HG03097 (cell line): ENCODE data around the gene UCK1.
"Not testable (repeated sequence)": the region's sequence is repeated elsewhere in the genome, so short reads cannot be mapped to it uniquely, and the experiment has no call there.

Source experiments
- ATAC-seq: cut with Tn5 transposase; IDR thresholded peaks from one replicate; pipeline ENCODE4 v1.9.1; 2021; ENCODE audit not compliant: unreplicated experiment, low FRiP score

Gene UCK1

DNA sequence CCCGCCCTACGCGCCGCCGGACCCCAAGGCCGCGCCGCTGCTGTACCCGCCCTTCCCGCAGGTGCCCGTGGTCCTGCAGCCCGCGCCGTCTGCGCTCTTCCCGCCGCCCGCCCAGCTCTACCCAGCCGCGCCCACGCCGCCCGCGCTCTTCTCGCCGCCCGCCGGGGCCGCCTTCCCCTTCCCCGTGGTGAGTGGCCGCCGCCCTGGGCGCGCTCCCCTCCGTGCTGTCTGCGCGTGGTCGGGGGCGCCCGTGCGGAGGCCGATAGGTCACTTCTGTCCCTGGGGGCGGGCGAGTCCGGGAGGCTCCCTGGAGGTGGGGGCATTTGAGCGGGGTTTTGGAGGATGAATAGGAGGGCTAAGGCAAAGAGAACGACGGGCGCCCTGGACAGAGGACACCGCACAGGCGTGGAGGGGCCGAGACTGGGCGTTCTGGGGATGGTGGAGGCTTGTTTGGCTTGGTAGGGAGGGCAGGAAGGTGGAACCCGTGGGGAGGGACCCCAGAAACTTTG is 23.8 kb upstream of the UCK1 start:
- no peak for ATAC-seq

DNA sequence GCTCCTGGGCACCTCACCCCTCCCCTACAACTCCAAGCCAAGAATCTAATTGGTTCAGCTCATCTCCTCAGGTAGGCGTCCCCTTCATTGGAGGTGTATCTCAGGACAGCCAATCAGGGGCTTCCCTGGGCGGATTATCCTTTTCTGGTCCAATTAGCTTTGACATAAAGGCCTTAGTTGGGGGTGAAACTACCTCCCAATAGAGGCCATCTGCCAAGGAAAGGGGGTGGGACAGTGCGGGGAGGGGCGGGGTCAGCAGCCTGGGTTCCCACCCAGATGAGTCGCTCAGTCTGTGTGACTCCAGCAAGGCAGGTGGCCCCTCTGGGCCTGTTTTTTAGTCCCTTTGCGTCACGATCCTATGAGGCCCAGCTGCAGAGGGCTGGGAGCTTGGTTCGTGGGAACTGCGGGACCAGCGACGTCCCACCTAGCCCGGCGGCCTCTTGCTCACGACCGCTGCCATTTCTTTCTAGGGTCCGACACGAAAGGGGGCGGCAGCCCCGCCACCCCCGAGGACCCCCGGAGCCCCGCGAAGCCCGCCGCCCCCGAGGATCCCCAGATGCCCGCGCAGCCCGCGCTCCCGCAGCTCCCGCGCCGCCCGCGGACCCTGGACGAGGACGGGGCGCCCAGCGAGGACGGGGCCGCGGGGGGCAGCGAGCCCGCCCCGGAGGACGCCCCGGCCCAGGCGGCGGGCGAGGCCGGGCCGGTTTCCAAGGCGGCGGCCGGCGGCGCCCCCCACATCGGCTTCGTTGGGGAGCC is 23.2 kb upstream of the UCK1 start:
- ATAC-seq: no peak

DNA sequence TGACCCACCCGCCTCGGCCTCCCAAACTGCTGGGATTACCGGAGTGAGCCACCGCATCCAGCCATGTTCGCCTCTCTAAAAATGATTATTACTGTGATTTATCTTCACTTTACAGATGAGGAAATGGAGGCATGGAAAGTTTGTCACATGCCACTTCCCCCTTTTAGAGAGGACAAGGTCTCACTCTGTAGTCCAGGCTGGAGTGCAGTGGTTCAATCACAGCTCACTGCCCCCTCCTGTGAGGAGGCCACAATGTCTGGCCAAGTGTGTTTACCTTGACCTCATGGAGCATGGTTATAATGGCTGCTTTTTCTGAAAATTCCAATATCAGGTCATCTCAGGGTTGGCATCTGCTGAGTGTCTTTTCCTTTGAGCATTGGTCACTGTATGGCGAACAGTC is 21.0 kb upstream of the UCK1 start:
- ATAC-seq: no peak

DNA sequence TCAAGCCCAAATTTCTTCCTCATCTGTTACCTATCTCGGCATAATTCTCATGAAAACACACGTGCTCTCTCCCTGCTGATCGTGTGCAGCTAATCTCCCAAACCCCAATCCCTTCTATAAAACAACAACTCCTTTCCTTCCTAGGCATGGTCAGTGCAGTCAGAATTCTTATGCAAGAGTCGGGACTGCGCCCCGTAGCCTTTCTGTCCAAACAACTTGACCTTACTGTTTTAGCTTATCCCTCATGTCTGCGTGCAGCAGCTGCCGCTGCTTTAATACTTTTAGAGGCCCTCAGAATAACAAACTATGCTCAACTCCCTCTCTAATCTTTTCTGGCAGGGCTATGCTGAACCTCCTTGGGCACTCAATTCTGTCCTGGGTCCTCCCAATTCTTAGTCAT is 19.4 kb upstream of the UCK1 start:
- not testable (repeated sequence) for ATAC-seq

DNA sequence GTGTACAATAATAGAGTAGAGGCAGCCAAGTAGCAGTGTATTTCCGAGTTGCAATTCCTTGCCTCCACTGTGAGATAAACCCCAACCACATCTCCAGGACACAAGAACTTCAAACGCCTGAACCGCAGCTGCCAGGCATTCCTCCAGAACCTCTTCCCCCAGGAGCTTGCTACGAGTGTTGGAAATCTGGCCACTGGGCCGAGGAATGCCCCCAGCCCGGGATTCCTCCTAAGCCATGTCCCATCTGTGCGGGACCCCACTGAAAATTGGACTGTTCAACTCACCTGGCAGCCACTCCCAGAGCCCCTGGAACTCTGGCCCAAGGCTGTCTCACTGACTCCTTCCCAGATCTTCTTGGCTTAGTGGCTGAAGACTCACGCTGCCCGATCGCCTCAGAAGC is 18.1 kb upstream of the UCK1 start:
- ATAC-seq: not testable (repeated sequence)

DNA sequence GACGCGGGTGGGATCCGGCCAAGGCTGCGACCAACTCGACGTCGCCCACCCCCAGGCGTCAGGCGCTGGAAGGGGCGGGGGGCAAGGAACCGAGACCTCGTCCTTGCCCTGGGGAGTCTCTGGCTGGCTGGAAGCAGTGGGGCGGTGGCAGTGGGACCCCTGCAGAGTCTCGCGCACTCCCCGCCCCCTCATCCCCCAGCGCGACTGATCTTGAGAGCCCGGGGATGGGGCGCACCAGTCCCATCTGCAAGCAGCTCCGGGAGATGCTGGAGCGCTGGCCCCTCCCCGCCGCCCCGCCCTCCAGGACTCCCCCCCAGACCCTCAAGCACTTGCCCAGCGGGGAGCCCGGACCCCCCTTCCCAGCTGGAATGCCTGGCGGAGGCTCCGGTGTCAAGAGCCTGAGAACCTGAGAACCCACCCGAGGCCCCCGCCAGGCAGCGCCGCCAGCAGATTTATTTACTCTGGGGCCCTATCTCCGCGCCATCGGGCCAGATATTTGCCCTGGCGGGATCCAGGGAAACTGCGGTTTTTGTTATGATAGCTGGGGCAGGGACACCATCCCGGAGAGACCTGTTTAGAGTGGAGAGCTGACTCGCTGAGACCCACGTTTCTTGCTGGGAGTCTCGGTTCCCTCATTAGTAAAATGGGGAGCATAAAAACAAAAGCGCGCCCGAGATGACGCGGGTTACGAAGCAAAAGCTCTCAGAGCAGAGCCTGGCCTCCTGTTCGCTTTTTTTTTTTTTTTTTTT is 15.4 kb upstream of the UCK1 start:
- ATAC-seq: no peak

DNA sequence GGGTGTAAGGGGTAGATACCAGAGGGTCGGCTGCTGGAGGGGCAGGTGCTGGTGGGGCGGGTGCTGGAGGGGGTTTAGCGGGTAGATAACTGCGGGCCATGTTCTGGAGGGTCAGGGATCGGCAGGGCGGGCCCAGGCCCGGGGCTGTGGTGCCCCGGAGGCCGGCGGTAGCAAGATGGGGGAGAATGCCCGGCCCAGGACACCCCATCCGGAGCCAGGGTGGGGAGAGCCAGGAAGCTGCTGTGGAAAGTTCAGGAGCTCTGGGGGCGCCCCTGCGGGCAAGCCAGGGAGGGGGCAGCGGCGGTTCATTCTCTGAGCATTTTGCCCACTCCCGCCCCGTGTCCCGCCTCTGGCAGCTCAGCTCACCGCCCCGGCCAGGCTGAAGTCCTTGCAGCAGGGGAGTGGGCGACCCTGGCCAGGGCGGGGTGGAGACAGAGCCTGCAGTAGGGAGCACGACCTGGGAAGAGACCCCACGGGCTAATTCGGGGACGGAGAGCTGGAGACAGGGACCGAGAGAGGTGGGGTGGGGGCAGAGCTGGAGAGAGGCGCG is 14.8 kb upstream of the UCK1 start:
- ATAC-seq: no peak

DNA sequence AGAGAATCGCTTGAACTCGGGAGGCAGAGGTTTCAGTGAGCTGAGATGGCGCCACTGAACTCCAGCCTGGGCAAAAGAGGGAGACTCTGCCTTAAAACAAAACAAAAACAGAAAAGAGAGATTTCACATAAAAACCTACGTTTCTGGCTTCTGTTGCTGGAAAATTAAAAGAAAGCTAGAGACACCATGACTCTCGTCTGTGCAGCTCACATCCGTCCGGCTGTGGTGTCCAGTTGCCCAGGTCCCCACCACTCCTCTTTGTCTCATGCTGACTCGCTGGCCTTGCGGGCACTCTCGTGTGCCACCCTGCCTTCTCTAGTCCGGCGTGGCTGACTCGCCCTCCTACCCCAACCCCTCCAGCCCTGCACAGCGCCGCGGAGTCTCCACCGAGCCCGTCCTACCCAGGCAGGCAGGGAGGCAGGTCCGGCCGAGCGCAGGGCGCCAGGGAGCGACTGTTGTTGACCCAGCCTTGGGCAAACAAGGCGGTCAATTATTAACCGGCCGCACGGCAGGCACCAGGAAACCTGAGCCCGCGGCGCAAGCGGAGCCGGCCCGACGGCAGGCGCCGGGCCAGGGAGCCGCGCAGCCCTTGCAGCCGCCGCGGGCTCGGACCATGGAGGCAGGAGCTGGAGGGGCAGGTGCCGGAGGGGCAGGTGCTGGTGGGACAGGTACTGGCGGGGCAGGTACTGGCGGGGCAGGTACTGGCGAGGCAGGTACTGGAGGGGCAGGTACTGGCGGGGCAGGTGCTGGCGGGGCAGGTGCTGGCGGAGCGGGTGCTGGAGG is 14.1 kb upstream of the UCK1 start, which contains the start of gene PRRT1B:
Gene PRRT1B, plus strand, starts transcription at position 521 of the 783 bp plus-strand sequence. Its CDS starts 93 bp downstream, at position 614.
- no peak for ATAC-seq

DNA sequence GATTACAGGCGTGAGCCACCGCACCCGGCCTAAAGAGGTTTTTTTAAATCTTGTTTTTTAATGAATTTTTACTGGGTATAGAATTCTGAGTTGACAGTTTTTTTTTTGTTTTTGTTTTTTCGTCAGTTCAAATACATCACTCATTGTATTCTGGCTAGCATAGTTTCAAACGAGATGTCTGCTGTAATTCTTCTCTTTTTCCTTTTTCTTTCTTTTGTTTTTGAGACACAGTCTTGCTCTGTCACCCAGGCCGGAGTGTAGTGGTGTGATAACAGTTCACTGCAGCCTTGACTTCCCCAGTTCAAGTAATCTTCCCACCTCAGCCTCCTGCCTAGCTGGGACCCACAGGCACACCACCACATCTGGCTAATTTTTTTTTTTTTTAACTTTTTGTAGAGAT is 12.1 kb upstream of the UCK1 start:
- ATAC-seq: no peak

DNA sequence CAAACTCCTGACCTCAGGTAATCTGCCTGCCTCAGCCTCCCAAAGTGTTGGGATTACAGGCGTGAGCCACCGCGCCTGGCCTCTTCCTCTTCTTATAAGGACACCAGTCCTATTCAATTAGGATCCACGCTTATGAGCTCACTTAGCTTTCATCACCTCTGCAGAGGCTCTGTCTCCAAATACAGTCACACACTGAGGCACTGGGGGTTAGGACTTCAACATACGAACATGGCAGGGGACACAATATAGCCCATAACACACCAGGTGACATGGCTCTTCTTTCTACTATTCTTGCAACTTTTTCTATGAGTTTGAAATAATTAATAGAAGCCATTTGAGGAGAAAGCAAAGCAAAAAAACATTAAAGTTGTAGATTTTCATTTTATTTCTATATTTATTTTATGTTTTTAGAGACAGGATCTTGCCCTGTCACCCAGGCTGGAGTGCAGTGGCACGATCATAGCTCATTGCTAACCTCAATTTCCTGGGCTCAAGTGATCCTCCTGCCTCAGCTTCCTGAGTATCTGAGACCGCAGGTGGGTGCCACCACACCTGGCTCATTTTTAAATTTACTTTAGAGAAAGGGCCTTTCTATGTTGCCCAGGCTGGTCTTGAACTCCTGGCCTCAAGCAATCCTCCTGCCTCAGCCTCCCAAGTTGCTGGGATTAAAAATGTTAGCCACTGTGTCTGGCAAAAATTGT is 8.3 kb upstream of the UCK1 start:
- no peak for ATAC-seq

DNA sequence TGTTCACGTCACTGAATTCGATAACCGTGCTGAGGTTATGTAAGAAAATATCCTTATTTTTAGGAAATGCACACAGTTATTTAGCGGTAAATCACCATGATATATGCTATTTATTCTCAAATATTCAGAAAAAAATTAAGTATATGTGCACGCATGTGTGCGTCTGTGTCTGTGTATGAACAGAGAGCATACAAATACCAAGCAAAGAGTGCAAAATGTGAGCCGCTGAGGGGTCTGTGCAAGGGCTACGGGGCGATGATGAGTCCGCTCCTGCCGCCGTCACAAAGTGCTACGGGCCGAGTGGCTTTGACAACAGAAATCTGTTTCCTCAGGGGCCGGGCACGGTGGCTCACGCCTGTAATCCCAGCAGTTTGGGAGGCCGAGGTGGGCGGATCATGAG is 6.9 kb upstream of the UCK1 start:
- no peak for ATAC-seq

DNA sequence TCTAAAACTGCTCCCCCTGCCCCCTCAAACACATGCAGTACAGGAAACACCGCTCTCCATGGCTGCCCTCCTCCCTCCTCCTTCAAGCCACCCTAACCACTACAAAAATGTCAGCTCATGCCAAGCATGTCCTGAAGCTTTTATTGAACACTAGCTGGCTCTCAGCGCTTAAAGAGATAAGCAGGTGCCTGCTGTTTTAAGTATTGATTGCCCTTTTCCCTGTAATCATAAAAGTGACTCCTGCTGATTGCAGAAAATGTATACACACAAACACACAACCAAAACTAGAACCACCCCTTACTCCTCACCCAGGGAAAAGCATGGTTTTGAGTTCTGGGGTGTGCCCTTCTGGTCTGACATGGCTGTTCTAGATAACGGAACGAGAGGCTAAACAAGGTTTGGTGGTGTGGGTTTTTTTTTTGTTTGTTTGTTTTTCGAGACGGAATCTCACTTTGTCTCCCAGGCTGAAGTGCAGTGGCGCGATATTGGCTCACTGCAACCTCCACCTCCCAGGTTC is 3.7 kb upstream of the UCK1 start:
- no peak for ATAC-seq

DNA sequence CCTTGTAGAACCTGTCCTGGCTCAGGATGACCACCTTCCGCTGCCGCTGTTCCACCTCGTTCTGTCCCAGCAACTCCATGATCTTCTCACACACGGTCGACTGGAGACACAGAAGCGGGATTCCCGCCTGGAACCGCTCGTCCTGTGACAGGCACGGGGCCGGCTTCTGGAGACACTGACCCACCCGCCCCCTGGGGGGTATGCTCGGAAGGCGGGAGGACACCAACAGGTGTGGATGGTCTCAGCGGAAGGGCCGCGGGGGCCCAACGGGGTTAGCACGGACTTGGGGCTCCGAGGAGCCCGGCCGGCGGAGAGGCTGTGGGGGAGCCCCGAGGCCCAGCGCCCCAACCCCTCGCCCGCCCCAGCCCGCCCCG is 530 bp downstream of the UCK1 start:
- ATAC-seq: peak; percentile 4

DNA sequence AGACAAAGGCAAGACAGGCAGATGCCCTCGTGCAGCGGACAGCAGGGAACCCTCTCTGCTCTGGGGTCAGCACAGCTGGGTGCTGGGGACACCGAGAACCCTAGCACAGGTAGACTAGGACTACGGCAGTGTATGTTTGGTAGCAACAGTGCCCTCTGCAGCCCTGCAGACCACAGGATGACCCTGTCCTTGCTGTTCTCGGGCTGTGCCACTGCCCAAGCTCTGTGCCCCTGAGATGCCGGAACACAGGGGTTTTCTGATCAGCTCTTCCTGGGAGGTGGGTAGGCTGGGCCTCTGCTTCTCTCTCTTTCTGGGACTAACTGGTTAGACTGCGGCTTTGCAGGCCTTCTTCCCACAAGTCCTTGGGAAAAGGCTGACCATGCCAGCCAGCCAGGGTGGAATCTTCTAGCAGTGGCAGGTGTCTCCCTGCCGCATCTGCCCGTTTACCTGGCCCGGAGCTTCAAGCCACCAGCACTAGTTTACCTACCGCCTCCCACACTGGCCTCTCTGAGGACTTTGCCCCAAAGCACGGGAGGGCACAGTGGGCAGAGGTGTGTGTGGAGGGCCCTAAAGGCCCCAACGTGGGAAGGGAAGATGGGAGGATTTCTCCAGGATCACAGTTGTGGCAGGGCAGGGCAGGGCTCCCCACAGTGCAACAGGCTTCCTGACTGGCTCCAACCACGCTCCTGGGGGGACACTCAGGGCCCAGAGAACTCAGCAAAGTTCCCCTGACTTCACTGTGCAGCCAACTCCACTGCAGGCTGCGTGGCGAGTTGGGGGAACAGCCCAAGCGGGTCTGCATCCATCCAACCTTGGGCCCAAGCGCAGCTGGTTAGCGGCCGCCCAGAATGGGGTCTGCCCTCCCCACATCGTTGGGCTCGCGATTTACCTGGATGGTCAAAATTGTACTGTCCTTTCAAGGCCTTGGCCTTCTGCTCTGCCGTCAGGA is 1.2 kb downstream of the UCK1 start:
- no peak for ATAC-seq

DNA sequence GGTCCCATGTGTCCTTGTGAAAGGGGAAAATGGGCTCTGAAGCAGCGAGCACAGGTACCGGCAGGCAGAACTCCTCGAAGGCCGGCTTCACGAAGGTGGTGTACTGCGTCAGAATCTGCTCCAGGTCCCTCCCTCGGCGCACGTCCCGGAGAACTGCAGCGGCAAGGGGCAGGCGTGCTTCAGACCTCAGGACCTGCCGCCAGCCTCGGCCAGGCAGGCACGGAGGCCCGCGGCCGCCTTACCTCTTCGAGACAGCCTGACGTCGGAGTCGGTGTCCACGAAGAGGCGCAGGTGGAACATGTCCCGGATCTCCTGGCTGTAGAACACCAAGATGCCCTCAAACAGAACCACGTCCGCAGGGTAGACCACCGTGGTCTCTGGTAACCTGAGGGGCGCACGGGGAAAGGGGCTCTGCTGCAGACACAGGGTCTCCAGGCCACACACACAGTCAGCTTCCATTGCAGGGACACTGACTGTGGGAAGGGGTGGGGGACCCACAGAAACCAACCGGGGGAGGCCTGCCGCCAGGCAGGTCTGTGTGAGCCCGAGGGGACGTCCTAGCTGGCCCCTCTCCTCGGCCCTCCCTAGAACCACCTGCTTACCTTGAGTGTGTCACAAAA is 2.1 kb downstream of the UCK1 start:
- ATAC-seq: no peak

DNA sequence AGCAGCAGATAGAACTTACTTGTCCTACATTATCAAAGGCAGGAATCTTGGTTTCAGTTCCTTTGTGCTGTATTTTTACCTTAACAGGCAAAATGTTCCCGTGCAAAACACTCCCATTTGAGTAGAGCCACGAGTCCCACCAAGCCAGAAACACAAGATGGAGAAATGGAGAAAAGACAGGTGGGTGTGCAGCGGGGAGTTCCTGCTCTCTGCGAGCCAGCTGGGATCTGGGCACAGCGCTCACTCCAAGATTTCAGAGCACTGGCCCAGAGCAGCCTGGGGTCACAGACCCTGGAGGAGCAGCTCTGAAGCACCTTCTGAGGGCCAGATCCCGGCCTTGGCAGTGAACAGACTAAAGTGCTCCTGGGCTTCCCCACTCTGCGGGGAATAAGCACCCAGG is 2.9 kb downstream of the UCK1 start:
- ATAC-seq: no peak

DNA sequence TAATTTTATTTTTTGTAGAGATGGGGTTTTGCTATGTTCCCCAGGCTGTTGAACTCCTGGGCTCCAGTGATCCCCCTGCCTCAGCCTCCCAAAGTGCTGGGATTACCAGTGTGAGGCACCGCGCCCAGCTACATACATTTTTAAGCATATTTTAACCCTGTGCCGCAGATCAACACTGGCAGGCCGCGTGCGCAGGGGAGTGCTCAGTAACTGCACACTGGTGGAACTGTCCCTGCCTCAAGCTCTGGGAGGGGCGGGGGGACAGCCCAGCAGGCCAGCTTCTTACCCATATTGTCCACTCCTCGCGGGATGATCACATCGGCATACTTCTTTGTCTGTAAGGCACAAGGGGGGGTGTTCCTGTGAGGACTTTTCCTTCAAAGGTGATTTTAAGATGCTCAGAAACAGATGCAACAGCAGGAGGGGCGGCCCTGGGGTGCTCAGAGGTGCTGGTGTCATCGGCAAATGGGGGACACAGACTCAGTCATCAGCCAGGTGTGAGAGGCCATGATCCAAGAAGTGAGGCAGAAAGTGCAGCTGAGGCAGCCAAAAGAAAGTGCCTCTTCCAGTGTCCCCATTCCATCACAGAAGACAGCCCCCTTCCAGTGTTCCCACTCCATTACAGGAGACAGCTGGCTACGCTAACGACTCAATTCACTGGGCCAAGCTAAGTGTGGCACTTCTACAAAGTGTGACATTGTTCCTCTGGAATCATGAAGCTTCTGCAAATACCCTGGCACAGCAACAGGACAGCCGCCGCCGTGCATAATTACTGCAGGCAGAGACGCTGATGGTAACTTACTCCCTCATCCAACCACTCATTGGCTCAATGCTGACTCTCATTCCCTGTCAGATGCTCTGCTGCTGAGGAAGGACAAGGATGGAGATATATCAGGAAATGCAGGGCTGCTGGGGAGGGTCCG is 5.2 kb downstream of the UCK1 start:
- ATAC-seq: no peak
